ENCODE data around the gene PLEKHM3. TPM values are rescaled to one million over a fixed set of nuclear protein-coding genes. Genes with fewer than 3 reads are reported as not detected.

The PLEKHM3 gene
- polyA plus RNA-seq, 2 of the 4 experiments (the other 2 are of a cell fraction): 2.9 to 6.5 TPM

DNA sequence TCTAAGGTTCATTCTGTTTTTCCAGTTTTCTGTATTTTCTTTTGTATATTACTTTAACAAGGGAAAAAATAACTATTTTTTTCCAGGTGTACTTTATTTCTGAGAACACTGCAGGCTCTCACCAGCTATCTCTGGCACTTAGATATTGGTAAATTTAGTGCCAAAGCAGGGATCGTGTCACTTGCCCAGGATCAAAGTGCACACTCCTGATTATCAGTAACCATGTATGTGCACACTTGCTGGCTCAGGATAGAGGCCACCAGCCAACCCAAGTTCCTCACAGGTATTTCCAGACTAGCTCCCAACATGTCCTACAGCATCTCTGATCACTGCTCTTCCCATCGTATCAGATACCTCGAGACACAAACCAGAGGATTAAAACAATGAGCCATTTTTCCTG lies 249.9 kb downstream of the PLEKHM3 start:
- Histone ChIP-seq H3K4me1 (peaks cover 16% of the 10 kb centered on the region), H3K4me2 (no peak overlapping the region), H3K4me3 (no peak overlapping the region), H3K9me3 (no peaks in the 10 kb centered on the region), H3K27ac (no peak overlapping the region)
- WGBS (ENCODE audit: missing lambda C conversion rate): 90% methylated on average over 3 of the region's 3 CpGs
- no peak for ATAC-seq
- TF ChIP-seq EHMT2 (IDR thresholded peaks at IDR 0.05; ENCODE audit: low read depth) (no peak), GATA3 (IDR thresholded peaks at IDR 0.05; ENCODE audit: borderline replicate concordance) (no peak), CBX8 (IDR thresholded peaks at IDR 0.05) (no peak), CHD2 (IDR thresholded peaks at IDR 0.05; ENCODE audit: low read length, partially characterized antibody) (no peak), HOXB5 (CRISPR knock-in tag; IDR thresholded peaks at IDR 0.05) (no peak), JUNB (IDR thresholded peaks at IDR 0.05) (no peak), RARB (CRISPR knock-in tag; IDR thresholded peaks at IDR 0.05) (no peak), NFE2L2 (conservative IDR thresholded peaks at IDR 0.05; ENCODE audit: low read length) (no peak), RNF2 (IDR thresholded peaks at IDR 0.05; ENCODE audit: borderline replicate concordance, low read depth) (no peak), TFCP2L1 (CRISPR knock-in tag; IDR thresholded peaks at IDR 0.05) (no peak), ZFP36 (IDR thresholded peaks at IDR 0.05; ENCODE audit: borderline replicate concordance, partially characterized antibody) (no peak), FOSB (CRISPR knock-in tag; IDR thresholded peaks at IDR 0.05) (no peak), BHLHE40 (IDR thresholded peaks at IDR 0.05; ENCODE audit: low read depth, low read length) (no peak), MAFK (IDR thresholded peaks at IDR 0.05; ENCODE audit: partially characterized antibody) (no peak), CHD4 (IDR thresholded peaks at IDR 0.05; ENCODE audit: borderline replicate concordance) (no peak), HDAC2 (IDR thresholded peaks at IDR 0.05) (no peak), RFX5 (IDR thresholded peaks at IDR 0.05) (no peak)
- TF ChIP-seq, protein P1, sequence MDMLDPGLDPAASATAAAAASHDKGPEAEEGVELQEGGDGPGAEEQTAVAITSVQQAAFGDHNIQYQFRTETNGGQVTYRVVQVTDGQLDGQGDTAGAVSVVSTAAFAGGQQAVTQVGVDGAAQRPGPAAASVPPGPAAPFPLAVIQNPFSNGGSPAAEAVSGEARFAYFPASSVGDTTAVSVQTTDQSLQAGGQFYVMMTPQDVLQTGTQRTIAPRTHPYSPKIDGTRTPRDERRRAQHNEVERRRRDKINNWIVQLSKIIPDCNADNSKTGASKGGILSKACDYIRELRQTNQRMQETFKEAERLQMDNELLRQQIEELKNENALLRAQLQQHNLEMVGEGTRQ (IDR thresholded peaks at IDR 0.05): no peak
- TF ChIP-seq, protein P2, sequence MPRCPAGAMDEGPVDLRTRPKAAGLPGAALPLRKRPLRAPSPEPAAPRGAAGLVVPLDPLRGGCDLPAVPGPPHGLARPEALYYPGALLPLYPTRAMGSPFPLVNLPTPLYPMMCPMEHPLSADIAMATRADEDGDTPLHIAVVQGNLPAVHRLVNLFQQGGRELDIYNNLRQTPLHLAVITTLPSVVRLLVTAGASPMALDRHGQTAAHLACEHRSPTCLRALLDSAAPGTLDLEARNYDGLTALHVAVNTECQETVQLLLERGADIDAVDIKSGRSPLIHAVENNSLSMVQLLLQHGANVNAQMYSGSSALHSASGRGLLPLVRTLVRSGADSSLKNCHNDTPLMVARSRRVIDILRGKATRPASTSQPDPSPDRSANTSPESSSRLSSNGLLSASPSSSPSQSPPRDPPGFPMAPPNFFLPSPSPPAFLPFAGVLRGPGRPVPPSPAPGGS (IDR thresholded peaks at IDR 0.05): no peak
- POLR2A ChIA-PET: no interaction called here
- FAIRE-seq: no peak
- CTCF ChIA-PET: interaction anchor here (0.8 to 3.0 kb wide), 5 partner anchors 8 to 265 kb away, joined by 3 to 11 read pairs (median 3); no protein-coding TSS in a partner anchor
- DNase-seq (ENCODE audit: low read depth in 1 of 2, low spot score in 1 of 2): no peak

DNA sequence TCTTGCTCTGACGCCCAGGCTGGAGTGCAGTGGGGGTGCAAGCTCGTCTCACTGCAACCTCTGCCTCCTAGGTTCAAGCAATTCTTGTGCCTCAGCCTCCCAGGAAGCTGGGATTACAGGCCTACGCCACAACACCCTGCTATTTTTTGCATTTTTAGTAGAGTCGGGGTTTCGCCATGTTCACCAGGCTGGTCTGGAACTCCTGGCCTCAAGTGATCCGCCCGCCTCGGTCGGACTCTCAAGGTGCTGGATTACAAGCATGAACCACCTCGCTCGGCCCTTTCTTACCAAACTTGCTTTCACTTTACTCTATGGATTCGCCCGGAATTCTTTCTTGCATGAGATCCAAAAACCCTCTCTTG lies 252.5 kb downstream of the PLEKHM3 start:
- no peak overlapping the region for H3K4me2 ChIP-seq
- no peaks in the 10 kb centered on the region for H3K9me3 ChIP-seq
- peaks cover 11% of the 10 kb centered on the region for H3K4me1 ChIP-seq
- FAIRE-seq: no peak
- ATAC-seq: no peak
- no peak for DNase-seq (ENCODE audit: low read depth in 1 of 2, low spot score in 1 of 2)
- 96% methylated on average over 13 of the region's 13 CpGs for WGBS (ENCODE audit: missing lambda C conversion rate)
- H3K27ac ChIP-seq: no peak overlapping the region
- ChIA-PET POLR2A (no interaction called here), CTCF (no interaction called here)
- no peak overlapping the region for H3K4me3 ChIP-seq
- TF ChIP-seq TP53 (CRISPR knock-in tag; IDR thresholded peaks at IDR 0.05) (no peak), CHD2 (IDR thresholded peaks at IDR 0.05; ENCODE audit: low read length, partially characterized antibody) (no peak), ELK1 (IDR thresholded peaks at IDR 0.05; ENCODE audit: low read depth, low read length) (no peak), ZNF302 (CRISPR knock-in tag; IDR thresholded peaks at IDR 0.05) (no peak), REST (IDR thresholded peaks at IDR 0.05) (no peak), POLR2AphosphoS2 (conservative IDR thresholded peaks at IDR 0.05; ENCODE audit: low read length) (no peak), HOXA7 (CRISPR knock-in tag; IDR thresholded peaks at IDR 0.05) (no peak), CTCF (IDR thresholded peaks at IDR 0.05) (no peak), EP300 (IDR thresholded peaks at IDR 0.05) (no peak), SMC3 (IDR thresholded peaks at IDR 0.05) (no peak)
- TF ChIP-seq, protein P1 (IDR thresholded peaks at IDR 0.05): no peak
- TF ChIP-seq, protein P3, sequence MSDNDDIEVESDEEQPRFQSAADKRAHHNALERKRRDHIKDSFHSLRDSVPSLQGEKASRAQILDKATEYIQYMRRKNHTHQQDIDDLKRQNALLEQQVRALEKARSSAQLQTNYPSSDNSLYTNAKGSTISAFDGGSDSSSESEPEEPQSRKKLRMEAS (IDR thresholded peaks at IDR 0.05): no peak
- TF ChIP-seq, protein P2 (IDR thresholded peaks at IDR 0.05): no peak

Data from A549 (cell line).